ENCODE data around the gene YARS1.

GRCh38 chr1:32775640-32776337 is 41.4 kb downstream of the YARS1 start:
- TF ChIP-seq, protein P1, sequence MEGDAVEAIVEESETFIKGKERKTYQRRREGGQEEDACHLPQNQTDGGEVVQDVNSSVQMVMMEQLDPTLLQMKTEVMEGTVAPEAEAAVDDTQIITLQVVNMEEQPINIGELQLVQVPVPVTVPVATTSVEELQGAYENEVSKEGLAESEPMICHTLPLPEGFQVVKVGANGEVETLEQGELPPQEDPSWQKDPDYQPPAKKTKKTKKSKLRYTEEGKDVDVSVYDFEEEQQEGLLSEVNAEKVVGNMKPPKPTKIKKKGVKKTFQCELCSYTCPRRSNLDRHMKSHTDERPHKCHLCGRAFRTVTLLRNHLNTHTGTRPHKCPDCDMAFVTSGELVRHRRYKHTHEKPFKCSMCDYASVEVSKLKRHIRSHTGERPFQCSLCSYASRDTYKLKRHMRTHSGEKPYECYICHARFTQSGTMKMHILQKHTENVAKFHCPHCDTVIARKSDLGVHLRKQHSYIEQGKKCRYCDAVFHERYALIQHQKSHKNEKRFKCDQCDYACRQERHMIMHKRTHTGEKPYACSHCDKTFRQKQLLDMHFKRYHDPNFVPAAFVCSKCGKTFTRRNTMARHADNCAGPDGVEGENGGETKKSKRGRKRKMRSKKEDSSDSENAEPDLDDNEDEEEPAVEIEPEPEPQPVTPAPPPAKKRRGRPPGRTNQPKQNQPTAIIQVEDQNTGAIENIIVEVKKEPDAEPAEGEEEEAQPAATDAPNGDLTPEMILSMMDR (IDR thresholded peaks at IDR 0.05): no peak
- no peak for TF ChIP-seq POLR2A (IDR thresholded peaks at IDR 0.05)
